ENCODE data around the gene FOXD2.

The FOXD2 gene

DNA sequence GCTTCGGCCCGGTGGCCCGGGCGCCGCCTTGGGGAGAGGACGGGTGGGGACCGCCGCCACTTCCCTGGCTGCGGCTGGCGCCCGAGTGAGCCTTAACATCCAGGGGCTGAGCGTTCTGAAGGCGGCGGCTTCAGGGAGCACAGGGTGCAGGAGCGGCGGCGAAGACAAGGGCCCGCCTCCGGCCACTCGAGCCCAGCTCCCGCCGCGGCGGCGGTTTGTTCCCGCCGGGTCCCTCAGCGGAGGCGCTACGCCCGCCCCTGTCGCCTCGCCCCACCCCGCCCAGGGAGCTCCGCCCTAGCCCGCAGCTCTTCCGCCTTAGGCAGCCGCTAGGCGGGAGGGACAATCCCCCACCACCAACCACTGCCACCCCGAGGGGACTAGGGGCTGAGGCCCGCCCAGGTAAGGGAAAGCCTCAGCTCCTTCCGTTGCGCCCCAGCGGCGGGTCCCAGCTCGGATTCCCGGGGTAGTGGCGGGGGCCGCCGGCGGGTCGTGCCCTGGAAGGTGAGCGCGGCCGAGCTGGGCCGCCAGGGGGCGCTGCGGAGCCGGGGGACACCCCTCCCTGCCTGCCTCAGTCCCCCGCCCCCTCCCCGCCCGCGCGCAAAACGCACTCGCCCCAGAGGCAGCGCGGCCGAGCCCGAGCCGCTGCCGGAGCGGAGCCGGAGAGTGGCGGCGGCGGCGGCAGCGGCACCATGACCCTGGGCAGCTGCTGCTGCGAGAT is at the start of gene FOXD2 (continued):
- TF ChIP-seq, protein P1, sequence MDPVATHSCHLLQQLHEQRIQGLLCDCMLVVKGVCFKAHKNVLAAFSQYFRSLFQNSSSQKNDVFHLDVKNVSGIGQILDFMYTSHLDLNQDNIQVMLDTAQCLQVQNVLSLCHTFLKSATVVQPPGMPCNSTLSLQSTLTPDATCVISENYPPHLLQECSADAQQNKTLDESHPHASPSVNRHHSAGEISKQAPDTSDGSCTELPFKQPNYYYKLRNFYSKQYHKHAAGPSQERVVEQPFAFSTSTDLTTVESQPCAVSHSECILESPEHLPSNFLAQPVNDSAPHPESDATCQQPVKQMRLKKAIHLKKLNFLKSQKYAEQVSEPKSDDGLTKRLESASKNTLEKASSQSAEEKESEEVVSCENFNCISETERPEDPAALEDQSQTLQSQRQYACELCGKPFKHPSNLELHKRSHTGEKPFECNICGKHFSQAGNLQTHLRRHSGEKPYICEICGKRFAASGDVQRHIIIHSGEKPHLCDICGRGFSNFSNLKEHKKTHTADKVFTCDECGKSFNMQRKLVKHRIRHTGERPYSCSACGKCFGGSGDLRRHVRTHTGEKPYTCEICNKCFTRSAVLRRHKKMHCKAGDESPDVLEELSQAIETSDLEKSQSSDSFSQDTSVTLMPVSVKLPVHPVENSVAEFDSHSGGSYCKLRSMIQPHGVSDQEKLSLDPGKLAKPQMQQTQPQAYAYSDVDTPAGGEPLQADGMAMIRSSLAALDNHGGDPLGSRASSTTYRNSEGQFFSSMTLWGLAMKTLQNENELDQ (tag by site-specific recombination; IDR thresholded peaks at IDR 0.05; ENCODE audit: low read depth): no peak
- TF ChIP-seq IKZF3 (tag by site-specific recombination; IDR thresholded peaks at IDR 0.05): peak; percentile 82
- no peak for TF ChIP-seq ZNF354C (tag by site-specific recombination; IDR thresholded peaks at IDR 0.05; ENCODE audit: borderline replicate concordance, low read depth)
- TF ChIP-seq ZNF610 (tag by site-specific recombination; IDR thresholded peaks at IDR 0.05; ENCODE audit: borderline replicate concordance): peak; percentile 70; the same call in 1 of the 2 replicates
- TF ChIP-seq, protein P2, sequence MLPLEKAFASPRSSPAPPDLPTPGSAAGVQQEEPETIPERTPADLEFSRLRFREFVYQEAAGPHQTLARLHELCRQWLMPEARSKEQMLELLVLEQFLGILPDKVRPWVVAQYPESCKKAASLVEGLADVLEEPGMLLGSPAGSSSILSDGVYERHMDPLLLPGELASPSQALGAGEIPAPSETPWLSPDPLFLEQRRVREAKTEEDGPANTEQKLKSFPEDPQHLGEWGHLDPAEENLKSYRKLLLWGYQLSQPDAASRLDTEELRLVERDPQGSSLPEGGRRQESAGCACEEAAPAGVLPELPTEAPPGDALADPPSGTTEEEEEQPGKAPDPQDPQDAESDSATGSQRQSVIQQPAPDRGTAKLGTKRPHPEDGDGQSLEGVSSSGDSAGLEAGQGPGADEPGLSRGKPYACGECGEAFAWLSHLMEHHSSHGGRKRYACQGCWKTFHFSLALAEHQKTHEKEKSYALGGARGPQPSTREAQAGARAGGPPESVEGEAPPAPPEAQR (tag by site-specific recombination; IDR thresholded peaks at IDR 0.05): no peak
- peak; percentile 76; the same call in 1 of the 2 replicates for TF ChIP-seq ZSCAN30 (tag by site-specific recombination; IDR thresholded peaks at IDR 0.05)
- no peak for TF ChIP-seq ZNF549 (tag by site-specific recombination; IDR thresholded peaks at IDR 0.05)
- no peak for TF ChIP-seq TRIM28 (IDR thresholded peaks at IDR 0.05; ENCODE audit: borderline replicate concordance, low read length)
- peak; percentile 63; the same call in 1 of the 2 replicates for TF ChIP-seq ZFP37 (tag by site-specific recombination; IDR thresholded peaks at IDR 0.05)
- TF ChIP-seq, protein P3, sequence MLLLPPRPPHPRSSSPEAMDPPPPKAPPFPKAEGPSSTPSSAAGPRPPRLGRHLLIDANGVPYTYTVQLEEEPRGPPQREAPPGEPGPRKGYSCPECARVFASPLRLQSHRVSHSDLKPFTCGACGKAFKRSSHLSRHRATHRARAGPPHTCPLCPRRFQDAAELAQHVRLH (tag by site-specific recombination; IDR thresholded peaks at IDR 0.05): no peak
- peak; percentile 96 for TF ChIP-seq KLF7 (tag by site-specific recombination; IDR thresholded peaks at IDR 0.05; ENCODE audit: borderline replicate concordance)
- TF ChIP-seq KLF1 (tag by site-specific recombination; IDR thresholded peaks at IDR 0.05): peak; percentile 98
- no peak for TF ChIP-seq ZNF548 (tag by site-specific recombination; IDR thresholded peaks at IDR 0.05)
- TF ChIP-seq, protein P4, sequence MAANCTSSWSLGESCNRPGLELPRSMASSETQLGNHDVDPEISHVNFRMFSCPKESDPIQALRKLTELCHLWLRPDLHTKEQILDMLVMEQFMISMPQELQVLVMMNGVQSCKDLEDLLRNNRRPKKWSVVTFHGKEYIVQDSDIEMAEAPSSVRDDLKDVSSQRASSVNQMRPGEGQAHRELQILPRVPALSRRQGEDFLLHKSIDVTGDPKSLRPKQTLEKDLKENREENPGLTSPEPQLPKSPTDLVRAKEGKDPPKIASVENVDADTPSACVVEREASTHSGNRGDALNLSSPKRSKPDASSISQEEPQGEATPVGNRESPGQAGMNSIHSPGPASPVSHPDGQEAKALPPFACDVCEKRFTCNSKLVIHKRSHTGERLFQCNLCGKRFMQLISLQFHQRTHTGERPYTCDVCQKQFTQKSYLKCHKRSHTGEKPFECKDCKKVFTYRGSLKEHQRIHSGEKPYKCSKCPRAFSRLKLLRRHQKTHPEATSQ (tag by site-specific recombination; IDR thresholded peaks at IDR 0.05): no peak
- TF ChIP-seq, protein P5, sequence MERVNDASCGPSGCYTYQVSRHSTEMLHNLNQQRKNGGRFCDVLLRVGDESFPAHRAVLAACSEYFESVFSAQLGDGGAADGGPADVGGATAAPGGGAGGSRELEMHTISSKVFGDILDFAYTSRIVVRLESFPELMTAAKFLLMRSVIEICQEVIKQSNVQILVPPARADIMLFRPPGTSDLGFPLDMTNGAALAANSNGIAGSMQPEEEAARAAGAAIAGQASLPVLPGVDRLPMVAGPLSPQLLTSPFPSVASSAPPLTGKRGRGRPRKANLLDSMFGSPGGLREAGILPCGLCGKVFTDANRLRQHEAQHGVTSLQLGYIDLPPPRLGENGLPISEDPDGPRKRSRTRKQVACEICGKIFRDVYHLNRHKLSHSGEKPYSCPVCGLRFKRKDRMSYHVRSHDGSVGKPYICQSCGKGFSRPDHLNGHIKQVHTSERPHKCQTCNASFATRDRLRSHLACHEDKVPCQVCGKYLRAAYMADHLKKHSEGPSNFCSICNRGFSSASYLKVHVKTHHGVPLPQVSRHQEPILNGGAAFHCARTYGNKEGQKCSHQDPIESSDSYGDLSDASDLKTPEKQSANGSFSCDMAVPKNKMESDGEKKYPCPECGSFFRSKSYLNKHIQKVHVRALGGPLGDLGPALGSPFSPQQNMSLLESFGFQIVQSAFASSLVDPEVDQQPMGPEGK (tag by site-specific recombination; IDR thresholded peaks at IDR 0.05): peak; percentile 99
- TF ChIP-seq MZF1 (tag by site-specific recombination; IDR thresholded peaks at IDR 0.05; ENCODE audit: borderline replicate concordance): peak; percentile 72; the same call in 1 of the 2 replicates
- TF ChIP-seq ZNF169 (tag by site-specific recombination; IDR thresholded peaks at IDR 0.05): no peak
- TF ChIP-seq, protein P6, sequence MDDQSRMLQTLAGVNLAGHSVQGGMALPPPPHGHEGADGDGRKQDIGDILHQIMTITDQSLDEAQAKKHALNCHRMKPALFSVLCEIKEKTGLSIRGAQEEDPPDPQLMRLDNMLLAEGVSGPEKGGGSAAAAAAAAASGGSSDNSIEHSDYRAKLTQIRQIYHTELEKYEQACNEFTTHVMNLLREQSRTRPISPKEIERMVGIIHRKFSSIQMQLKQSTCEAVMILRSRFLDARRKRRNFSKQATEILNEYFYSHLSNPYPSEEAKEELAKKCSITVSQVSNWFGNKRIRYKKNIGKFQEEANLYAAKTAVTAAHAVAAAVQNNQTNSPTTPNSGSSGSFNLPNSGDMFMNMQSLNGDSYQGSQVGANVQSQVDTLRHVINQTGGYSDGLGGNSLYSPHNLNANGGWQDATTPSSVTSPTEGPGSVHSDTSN (CRISPR knock-in tag; IDR thresholded peaks at IDR 0.05): 0 out of 2 replicates have a peak, but pooled peaks have one; percentile 11
- TF ChIP-seq ZNF623 (tag by site-specific recombination; IDR thresholded peaks at IDR 0.05): no peak
- TF ChIP-seq ZNF664 (tag by site-specific recombination; IDR thresholded peaks at IDR 0.05): no peak
- peak; percentile 39; the same call in 1 of the 2 replicates for TF ChIP-seq ZNF677 (tag by site-specific recombination; IDR thresholded peaks at IDR 0.05)
- peak; percentile 98 for TF ChIP-seq ZEB2 (tag by site-specific recombination; IDR thresholded peaks at IDR 0.05)
- TF ChIP-seq ZIC2 (tag by site-specific recombination; IDR thresholded peaks at IDR 0.05): peak; percentile 79
- no peak for TF ChIP-seq ZNF701 (tag by site-specific recombination; IDR thresholded peaks at IDR 0.05)
- TF ChIP-seq, protein P7, sequence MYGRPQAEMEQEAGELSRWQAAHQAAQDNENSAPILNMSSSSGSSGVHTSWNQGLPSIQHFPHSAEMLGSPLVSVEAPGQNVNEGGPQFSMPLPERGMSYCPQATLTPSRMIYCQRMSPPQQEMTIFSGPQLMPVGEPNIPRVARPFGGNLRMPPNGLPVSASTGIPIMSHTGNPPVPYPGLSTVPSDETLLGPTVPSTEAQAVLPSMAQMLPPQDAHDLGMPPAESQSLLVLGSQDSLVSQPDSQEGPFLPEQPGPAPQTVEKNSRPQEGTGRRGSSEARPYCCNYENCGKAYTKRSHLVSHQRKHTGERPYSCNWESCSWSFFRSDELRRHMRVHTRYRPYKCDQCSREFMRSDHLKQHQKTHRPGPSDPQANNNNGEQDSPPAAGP (tag by site-specific recombination; IDR thresholded peaks at IDR 0.05): peak; percentile 94; the same call in 1 of the 2 replicates
- peak; percentile 95 for TF ChIP-seq ZBTB48 (tag by site-specific recombination; IDR thresholded peaks at IDR 0.05)
- peak; percentile 70 for TF ChIP-seq ZFHX2 (tag by site-specific recombination; conservative IDR thresholded peaks at IDR 0.05)
- no peak for TF ChIP-seq ZNF529 (tag by site-specific recombination; IDR thresholded peaks at IDR 0.05; ENCODE audit: insufficient replicate concordance)
- TF ChIP-seq WT1 (tag by site-specific recombination; IDR thresholded peaks at IDR 0.05): 0 out of 2 replicates have a peak, but pooled peaks have one; percentile 56
- peak; percentile 95 for TF ChIP-seq ZNF561 (tag by site-specific recombination; IDR thresholded peaks at IDR 0.05; ENCODE audit: borderline replicate concordance)
